K562 (cell line): ENCODE results near the gene HNF4A.

Experiments used
- ELK3 ChIP-seq: fragments of 450-650 bp; formaldehyde crosslinking; IDR thresholded peaks from 2 replicates; pipeline ENCODE4 v1.4.0; 2020; ENCODE audit warnings: mild to moderate bottlenecking
- IRF9 ChIP-seq: fragments of 450-650 bp; IDR thresholded peaks from 2 replicates; pipeline ENCODE4 v1.6.1; 2016; ENCODE audit warnings: missing biosample characterization, missing genetic modification characterization
- RAD21 ChIP-seq, 2 experiments: fragments of 250-450 bp in 1 of 2; fragments of 450-650 bp in 1 of 2; sonication (Bioruptor Pico) in 1 of 2; formaldehyde crosslinking in 1 of 2; IDR thresholded peaks in 1 of 2; conservative IDR thresholded peaks in 1 of 2; 2 replicates each; pipeline versions ENCODE4 v1.4.0 to v1.8.0; 2020 to 2022; ENCODE audit warnings: mild to moderate bottlenecking in 2 of 2, moderate library complexity in 1 of 2
- TCF7 ChIP-seq: sonication (generic); IDR thresholded peaks from 2 replicates; pipeline ENCODE4 v1.6.1; 2016; ENCODE audit warnings: antibody characterized with exemption, borderline replicate concordance
- ZBTB26 ChIP-seq: fragments of 450-650 bp; formaldehyde crosslinking; IDR thresholded peaks from 2 replicates; pipeline ENCODE4 v1.4.0; 2022; ENCODE audit warnings: missing genetic modification characterization
- TF ChIP-seq, protein P1 (sequence below), 3 experiments: IDR thresholded peaks in 2 of 3; conservative IDR thresholded peaks in 1 of 3; 2 replicates each; pipeline ENCODE4 v1.5.1; 2011 to 2012; ENCODE audit warnings: low read length in 3 of 3, mild to moderate bottlenecking in 3 of 3, control low read depth in 2 of 3, improper control_type of control experiment in 1 of 3, inconsistent platforms in 1 of 3, low read depth in 1 of 3, mixed read lengths in 1 of 3, moderate library complexity in 1 of 3; ENCODE audit not compliant: insufficient read depth in 2 of 3

- TF ChIP-seq, protein P1, sequence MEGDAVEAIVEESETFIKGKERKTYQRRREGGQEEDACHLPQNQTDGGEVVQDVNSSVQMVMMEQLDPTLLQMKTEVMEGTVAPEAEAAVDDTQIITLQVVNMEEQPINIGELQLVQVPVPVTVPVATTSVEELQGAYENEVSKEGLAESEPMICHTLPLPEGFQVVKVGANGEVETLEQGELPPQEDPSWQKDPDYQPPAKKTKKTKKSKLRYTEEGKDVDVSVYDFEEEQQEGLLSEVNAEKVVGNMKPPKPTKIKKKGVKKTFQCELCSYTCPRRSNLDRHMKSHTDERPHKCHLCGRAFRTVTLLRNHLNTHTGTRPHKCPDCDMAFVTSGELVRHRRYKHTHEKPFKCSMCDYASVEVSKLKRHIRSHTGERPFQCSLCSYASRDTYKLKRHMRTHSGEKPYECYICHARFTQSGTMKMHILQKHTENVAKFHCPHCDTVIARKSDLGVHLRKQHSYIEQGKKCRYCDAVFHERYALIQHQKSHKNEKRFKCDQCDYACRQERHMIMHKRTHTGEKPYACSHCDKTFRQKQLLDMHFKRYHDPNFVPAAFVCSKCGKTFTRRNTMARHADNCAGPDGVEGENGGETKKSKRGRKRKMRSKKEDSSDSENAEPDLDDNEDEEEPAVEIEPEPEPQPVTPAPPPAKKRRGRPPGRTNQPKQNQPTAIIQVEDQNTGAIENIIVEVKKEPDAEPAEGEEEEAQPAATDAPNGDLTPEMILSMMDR (IDR thresholded peaks at IDR 0.05 in 2 of 3, conservative IDR thresholded peaks at IDR 0.05 in 1 of 3; ENCODE audit: insufficient read depth in 2 of 3, low read depth in 1 of 3, low read length in 3 of 3) = no peak
- TF ChIP-seq ZBTB26 = no peak
- no peak for TF ChIP-seq RAD21 (CRISPR knock-in tag; conservative IDR thresholded peaks at IDR 0.05 in 1 of 2, IDR thresholded peaks at IDR 0.05 in 1 of 2)
- no peak for TF ChIP-seq TCF7
- no peak for TF ChIP-seq IRF9 (tag)
- TF ChIP-seq ELK3 (CRISPR knock-in tag) = no peak
Measured at GRCh38 chr20:44309763-44310663, 45.5 kb upstream of the HNF4A start.
